HG03520 (cell line): ENCODE data around the gene MPEG1.

Source experiments
- ATAC-seq: cut with Tn5 transposase; IDR thresholded peaks from one replicate; pipeline ENCODE4 v1.9.1; 2021; ENCODE audit warnings: mild to moderate bottlenecking, moderate library complexity; ENCODE audit not compliant: unreplicated experiment

MPEG1 gene

GRCh38 chr11:59189986-59190385 is 22.7 kb downstream of the MPEG1 start:
- no peak for ATAC-seq

- ATAC-seq = no peak
Measured at GRCh38 chr11:59188954-59189353, 23.8 kb downstream of the MPEG1 start.

DNA sequence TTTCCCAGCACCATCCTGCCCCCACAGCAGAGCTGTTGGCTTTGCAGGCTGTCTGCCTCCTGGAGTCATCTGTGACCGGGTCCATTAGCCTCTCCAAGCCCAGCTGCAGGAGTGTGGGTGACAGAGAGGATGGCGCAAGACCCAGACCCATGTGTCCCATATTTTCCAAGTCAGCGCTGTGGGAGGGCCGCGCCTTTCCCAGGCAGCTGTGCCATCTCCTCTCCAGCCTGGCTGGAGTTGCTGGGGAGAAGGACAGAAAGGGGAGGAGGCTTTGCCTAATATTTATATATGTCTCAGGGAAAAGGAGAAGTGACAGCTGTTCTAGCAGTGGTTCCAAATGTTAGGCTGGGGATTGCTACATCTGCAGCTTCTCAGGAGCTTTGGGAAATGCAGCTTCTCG is 25.1 kb downstream of the MPEG1 start:
- no peak for ATAC-seq

DNA sequence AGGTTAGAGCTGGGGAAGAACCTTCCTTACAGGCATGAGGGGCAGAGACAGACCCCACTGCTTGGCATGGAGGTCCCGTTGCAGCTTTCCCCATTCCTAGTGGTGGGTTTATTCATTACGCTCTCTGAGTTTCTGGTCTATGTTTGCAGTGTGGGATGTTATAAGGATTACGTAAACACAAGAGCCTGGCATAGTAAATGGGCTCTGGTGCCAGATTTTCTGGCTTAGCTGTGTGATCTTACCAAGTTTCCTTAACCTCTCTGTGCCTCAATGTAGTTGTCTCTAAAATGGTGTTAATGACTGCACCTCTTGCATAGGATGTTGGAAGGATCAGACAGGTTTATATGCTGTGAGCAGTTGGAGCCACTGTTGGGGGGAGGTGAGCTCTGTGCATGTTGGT is 25.7 kb downstream of the MPEG1 start:
- no peak for ATAC-seq

- ATAC-seq = no peak
Measured at GRCh38 chr11:59186130-59186594, 26.6 kb downstream of the MPEG1 start.

GRCh38 chr11:59185386-59185945 is 27.3 kb downstream of the MPEG1 start:
- ATAC-seq = no peak

- ATAC-seq = no peak
Measured at GRCh38 chr11:59184691-59185339, 27.9 kb downstream of the MPEG1 start.

DNA sequence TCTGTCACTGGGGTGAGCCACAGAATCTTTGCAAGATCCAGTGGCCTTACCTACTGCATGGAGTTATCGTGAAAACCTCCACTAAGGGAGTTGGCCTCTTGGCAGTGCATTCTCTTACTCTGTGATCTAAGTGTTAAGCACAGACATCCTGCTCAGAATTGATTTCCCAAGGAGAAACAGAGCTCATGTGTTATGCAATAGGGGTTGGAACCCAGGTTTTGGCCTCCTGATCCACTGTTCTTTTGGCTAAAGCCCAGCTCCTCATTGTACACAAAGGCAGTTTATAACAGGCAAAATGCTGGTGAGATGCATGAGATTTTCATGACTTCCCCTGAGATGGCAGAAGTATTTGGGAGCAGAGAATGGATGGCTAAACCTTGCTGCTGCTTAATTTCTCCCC is 29.0 kb downstream of the MPEG1 start:
- no peak for ATAC-seq

- ATAC-seq = no peak
Measured at GRCh38 chr11:59182457-59183151, 30.1 kb downstream of the MPEG1 start.

- ATAC-seq = no peak
Measured at GRCh38 chr11:59181746-59182456, 30.8 kb downstream of the MPEG1 start.

DNA sequence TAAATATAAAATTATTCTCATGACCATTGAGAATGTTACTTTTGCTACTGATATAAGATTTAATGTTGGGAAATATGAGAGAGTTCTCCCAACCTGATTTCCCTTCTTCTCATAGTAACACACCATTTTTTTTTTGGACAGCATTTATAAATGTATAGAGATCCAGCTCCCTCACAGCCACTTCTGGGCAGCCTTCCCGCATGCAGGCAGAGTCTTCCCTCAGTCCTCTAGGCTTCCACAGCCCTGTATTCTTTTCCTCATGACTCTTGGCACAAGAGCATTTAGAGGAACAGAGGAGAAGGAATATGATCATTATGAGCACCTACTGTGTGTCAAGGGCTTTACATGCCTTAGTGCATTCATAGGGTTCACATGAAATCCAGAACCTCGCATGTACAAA is 31.8 kb downstream of the MPEG1 start:
- ATAC-seq = no peak

GRCh38 chr11:59180168-59180776 is 32.5 kb downstream of the MPEG1 start:
- ATAC-seq = no peak

DNA sequence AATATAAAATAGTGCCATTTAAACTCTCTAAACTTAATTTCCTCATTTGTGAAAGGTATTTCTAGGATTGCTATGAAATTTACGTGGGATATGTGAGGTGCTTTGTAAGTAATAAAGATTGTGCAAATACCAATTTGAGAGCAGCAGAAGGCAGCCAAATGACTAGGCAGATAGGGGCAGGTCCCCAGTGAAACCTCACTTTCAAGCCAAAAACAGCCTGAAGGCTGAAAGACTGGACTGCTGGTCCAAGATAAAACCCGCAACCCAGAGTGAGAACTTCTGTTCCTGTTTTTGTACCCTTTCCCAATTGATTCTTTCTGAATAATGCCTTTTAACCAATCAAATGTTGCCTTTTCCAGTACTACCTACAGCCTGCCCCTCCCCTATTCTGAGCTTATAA is 33.6 kb downstream of the MPEG1 start:
- no peak for ATAC-seq

DNA sequence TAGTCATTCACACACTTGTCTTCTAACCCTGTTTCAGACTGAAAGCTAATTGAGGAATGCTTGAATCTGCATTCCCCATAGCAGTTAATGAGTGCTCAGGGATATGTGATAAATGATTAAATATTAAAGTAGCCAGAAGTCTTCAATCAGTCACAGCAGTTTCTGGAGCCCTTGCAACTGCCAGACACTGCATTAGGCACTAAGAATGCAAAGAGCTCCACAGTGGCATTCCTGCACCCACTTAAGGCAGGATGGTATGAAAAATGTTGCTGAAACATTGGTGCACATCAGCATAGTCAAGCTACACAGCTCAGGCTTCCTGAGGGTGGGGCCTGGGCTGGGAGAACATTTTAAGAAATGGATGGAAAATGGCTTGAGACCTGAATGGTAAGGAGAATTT is 34.3 kb downstream of the MPEG1 start:
- ATAC-seq = no peak

- ATAC-seq = no peak
Measured at GRCh38 chr11:59176330-59176729, 36.4 kb downstream of the MPEG1 start.

DNA sequence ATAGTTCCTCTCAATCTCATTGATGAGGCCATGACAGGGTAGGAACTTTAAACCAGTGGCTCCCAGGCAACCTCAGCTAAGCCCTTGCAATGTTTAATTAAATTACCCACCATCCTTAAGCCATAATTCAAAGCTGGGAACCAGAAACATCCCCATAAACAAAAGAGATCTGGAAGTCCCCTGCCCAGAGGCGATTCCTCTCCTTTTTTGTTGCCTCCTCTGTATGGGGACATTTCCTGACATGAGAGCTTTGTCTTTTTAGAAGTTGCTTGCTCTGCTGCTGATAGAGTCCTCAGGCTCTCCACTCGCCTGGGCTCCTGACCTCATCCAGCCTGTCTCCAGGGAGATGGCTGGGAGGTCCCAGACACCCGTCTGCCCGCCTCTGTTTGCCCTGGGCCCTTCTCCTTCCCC is 37.6 kb downstream of the MPEG1 start:
- ATAC-seq = no peak

- ATAC-seq = no peak
Measured at GRCh38 chr11:59174664-59175033, 38.1 kb downstream of the MPEG1 start.

DNA sequence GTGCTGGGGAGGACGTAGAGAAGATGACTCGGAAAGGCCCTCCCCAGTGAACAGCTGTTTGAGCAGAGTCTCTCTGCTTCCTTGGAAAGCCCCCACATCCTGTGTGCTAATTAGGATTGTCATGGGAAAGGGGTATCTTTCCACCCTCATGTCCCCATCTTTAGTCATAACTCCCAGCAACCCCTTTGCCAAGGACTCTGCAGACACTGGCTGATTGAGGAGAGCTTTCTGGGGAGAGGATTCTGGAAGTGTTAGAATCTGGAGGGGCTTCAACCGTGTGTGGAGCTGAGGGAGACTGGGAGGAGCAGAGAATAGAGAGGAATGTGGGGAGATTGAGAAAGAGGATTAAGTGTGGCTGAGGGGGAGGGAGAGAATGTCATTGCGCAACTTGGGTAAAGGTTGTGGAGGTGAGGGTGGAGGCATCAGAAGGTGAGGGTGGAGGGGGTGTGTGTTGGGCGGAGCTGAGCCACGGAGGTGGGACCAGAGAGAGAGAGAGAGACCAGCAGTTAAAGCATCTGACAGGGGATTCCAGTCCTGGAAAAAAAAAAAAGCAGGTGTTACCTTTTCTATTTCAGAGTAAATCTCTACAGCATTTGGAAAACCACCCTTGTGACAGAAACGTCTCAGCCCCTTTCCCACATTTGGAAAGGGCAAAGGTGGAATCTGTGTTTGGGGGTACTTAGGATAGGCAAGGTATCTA is 38.6 kb downstream of the MPEG1 start:
- no peak for ATAC-seq

GRCh38 chr11:59173080-59173963 is 39.4 kb downstream of the MPEG1 start:
- no peak for ATAC-seq
